ENCODE results near the gene KCTD1.

- TF ChIP-seq EZH2 (optimal IDR thresholded peaks at IDR 0.05; ENCODE audit: low read depth, low read length): no peak
- TF ChIP-seq, protein P1, sequence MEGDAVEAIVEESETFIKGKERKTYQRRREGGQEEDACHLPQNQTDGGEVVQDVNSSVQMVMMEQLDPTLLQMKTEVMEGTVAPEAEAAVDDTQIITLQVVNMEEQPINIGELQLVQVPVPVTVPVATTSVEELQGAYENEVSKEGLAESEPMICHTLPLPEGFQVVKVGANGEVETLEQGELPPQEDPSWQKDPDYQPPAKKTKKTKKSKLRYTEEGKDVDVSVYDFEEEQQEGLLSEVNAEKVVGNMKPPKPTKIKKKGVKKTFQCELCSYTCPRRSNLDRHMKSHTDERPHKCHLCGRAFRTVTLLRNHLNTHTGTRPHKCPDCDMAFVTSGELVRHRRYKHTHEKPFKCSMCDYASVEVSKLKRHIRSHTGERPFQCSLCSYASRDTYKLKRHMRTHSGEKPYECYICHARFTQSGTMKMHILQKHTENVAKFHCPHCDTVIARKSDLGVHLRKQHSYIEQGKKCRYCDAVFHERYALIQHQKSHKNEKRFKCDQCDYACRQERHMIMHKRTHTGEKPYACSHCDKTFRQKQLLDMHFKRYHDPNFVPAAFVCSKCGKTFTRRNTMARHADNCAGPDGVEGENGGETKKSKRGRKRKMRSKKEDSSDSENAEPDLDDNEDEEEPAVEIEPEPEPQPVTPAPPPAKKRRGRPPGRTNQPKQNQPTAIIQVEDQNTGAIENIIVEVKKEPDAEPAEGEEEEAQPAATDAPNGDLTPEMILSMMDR (IDR thresholded peaks at IDR 0.05; ENCODE audit: low read length): no peak
- no peak for TF ChIP-seq EZH2phosphoT487 (IDR thresholded peaks at IDR 0.05; ENCODE audit: low read length)
Measured at GRCh38 chr18:26434887-26435286, 113.5 kb downstream of the KCTD1 start.

Measured in MM.1S (cell line).